ENCODE measurements around the gene MEF2D.

MEF2D gene

GRCh38 chr1:156486421-156487344 lies 13.9 kb downstream of the MEF2D start:
- no peak for DNase-seq (ENCODE audit: low spot score)

GRCh38 chr1:156485984-156486383 lies 14.6 kb downstream of the MEF2D start:
- no peak for DNase-seq (ENCODE audit: low spot score)

- no peak for DNase-seq (ENCODE audit: low spot score)
Measured at GRCh38 chr1:156484480-156485058, 16.0 kb downstream of the MEF2D start.

GRCh38 chr1:156483397-156483796 lies 17.2 kb downstream of the MEF2D start:
- DNase-seq (ENCODE audit: low spot score): no peak

GRCh38 chr1:156482276-156482675 lies 18.3 kb downstream of the MEF2D start:
- no peak for DNase-seq (ENCODE audit: low spot score)

GRCh38 chr1:156481527-156481926 lies 19.0 kb downstream of the MEF2D start:
- DNase-seq (ENCODE audit: low spot score): no peak

- DNase-seq (ENCODE audit: low spot score): no peak
Measured at GRCh38 chr1:156480411-156481192, 20.0 kb downstream of the MEF2D start.

- DNase-seq (ENCODE audit: low spot score): no peak
Measured at GRCh38 chr1:156480016-156480370, 20.6 kb downstream of the MEF2D start.

GRCh38 chr1:156479093-156480015 lies 21.2 kb downstream of the MEF2D start:
- DNase-seq (ENCODE audit: low spot score): no peak

- DNase-seq (ENCODE audit: low spot score): no peak
Measured at GRCh38 chr1:156478250-156478627, 22.3 kb downstream of the MEF2D start.

- no peak for DNase-seq (ENCODE audit: low spot score)
Measured at GRCh38 chr1:156477526-156478249, 22.9 kb downstream of the MEF2D start.

GRCh38 chr1:156476501-156477298 lies 23.9 kb downstream of the MEF2D start:
- DNase-seq (ENCODE audit: low spot score): no peak

GRCh38 chr1:156475568-156476500 lies 24.7 kb downstream of the MEF2D start:
- DNase-seq (ENCODE audit: low spot score): no peak

GRCh38 chr1:156474966-156475365 lies 25.6 kb downstream of the MEF2D start:
- DNase-seq (ENCODE audit: low spot score): no peak

- DNase-seq (ENCODE audit: low spot score): peak; percentile 52
Measured at GRCh38 chr1:156471496-156472490, 28.8 kb downstream of the MEF2D start.

- DNase-seq (ENCODE audit: low spot score): no peak
Measured at GRCh38 chr1:156470473-156470872, 30.1 kb downstream of the MEF2D start.

- DNase-seq (ENCODE audit: low spot score): no peak
Measured at GRCh38 chr1:156468693-156469345, 31.8 kb downstream of the MEF2D start.
